Bronchial epithelial cell (primary cell): ENCODE measurements around the gene MAL. TPM values are rescaled to one million over a fixed set of nuclear protein-coding genes. Genes with fewer than 3 reads are reported as not detected.

Source experiments
- DNase-seq: peaks from one replicate; pipeline ENCODE4 v3.0.0-alpha.2; 2010; ENCODE audit warnings: low read depth
- FAIRE-seq: peaks from 2 replicates; lab custom pipeline; 2011; peaks lifted over from hg19 to GRCh38; lab: Jason Lieb, UNC
- H3K27me3 ChIP-seq: 2 replicates; pipeline ENCODE4 v1.5.1; 2011; ENCODE audit warnings: low read length; ENCODE audit not compliant: control insufficient read depth, insufficient read depth
- H3K36me3 ChIP-seq: 2 replicates; pipeline ENCODE4 v1.5.1; 2011; ENCODE audit warnings: low read length; ENCODE audit not compliant: control insufficient read depth, insufficient read depth
- H3K4me3 ChIP-seq: 2 replicates; pipeline ENCODE4 v1.5.1; 2011; ENCODE audit warnings: mild to moderate bottlenecking, low read depth, low read length, control low read depth
- CTCF ChIP-seq: IDR thresholded peaks from 2 replicates; pipeline ENCODE4 v1.5.1; 2011; ENCODE audit warnings: mild to moderate bottlenecking, moderate library complexity, low read length, control low read depth, inconsistent platforms; ENCODE audit not compliant: insufficient read depth, severe bottlenecking
- total RNA-seq: library from RNA; depleted of rRNA; stranded (reverse); fragments of >200 nt; gene quantifications from 2 replicates; pipeline ENCODE4 v1.2.1, GENCODE V29; 2014

Gene MAL
- total RNA-seq, 1 donor from 2014 or later, result 1.1 TPM

GRCh38 chr2:95014126-95014708, 11.3 kb upstream of the MAL start:
- Histone ChIP-seq H3K36me3 (no peaks in the 10 kb centered on the region), H3K4me3 (no peak overlapping the region), H3K27me3 (no peaks in the 10 kb centered on the region)
- TF ChIP-seq CTCF, result no peak
- DNase-seq, result no peak
- no peak for FAIRE-seq

GRCh38 chr2:95015261-95015912, 10.1 kb upstream of the MAL start:
- Histone ChIP-seq H3K36me3 (no peaks in the 10 kb centered on the region), H3K27me3 (no peaks in the 10 kb centered on the region), H3K4me3 (no peak overlapping the region)
- FAIRE-seq (no peak), DNase-seq (no peak)
- no peak for TF ChIP-seq CTCF

DNA sequence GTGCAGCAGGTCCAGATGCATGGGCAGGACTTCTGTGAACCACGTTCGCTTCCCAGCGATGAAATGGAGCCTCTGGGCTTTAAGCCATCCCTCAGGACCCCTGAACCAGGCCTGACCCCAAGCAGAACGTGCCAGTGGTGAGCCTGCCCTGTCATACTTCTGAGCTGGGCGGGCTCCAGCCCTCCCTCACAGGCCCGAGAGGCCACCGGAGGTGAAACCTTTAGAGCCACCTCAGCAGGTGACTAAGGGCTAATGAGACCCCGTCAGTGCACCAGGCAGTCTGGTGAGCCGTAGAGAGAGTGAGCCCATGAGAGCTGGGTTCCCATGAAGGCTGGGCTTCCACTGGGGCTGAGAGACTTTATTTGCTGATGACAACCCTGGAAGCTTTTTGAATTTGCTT, 8.9 kb upstream of the MAL start:
- TF ChIP-seq CTCF, result no peak
- Histone ChIP-seq H3K27me3 (no peaks in the 10 kb centered on the region), H3K36me3 (no peaks in the 10 kb centered on the region), H3K4me3 (no peak overlapping the region)
- FAIRE-seq (no peak), DNase-seq (no peak)

DNA sequence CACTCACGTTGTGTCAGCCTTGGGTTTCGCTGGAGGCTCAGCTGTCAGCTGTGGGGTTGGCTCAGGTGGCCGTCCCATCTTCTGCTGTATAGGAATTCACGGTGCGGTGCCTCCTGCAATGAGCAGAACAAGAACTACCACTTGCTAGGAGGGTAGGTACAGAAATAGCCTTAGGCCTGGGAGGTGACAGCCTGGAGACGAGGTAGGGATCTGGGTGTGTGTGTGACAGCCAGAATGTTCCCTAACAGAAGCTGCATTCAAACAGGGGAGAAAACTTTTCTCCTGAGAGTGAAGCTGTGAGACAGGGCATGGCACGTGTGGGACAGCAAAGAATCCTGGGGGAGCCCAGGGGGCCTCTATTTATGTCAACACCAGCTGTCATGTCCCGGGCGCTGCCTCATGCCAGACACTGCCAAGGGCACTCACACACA, 8.4 kb upstream of the MAL start:
- FAIRE-seq, result peak; percentile 36
- DNase-seq, result no peak
- Histone ChIP-seq H3K27me3 (no peaks in the 10 kb centered on the region), H3K36me3 (no peaks in the 10 kb centered on the region), H3K4me3 (no peak overlapping the region)
- no peak for TF ChIP-seq CTCF

DNA sequence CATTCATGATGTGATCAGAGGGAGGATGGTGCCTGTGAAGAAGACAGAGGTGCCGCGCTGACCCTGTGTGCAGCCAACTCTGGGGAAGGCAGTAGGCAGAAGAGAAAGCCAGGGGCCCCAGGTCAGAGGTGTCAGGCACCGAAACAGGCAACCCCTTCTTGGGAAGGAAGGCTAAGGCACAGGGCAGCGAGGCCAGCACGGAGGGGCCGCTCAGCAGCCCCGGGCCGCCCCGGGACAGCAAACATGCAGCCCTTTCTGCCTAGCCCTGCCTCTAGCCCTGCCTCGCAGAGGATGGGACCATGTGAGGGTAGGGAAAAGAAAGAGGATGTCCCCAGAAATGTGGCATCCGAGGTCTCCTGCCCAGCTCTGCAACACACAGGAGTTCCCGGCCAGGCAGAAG, 7.7 kb upstream of the MAL start:
- H3K4me3 ChIP-seq, result no peak overlapping the region
- no peak for FAIRE-seq
- H3K36me3 ChIP-seq, result no peaks in the 10 kb centered on the region
- no peak for TF ChIP-seq CTCF
- no peak for DNase-seq
- no peaks in the 10 kb centered on the region for H3K27me3 ChIP-seq
